GM10847 (cell line): ENCODE data around the gene USF1.

ENCODE experiments used
- POLR2A ChIP-seq: IDR thresholded peaks from 2 replicates; pipeline ENCODE4 v1.6.1; 2011; ENCODE audit not compliant: insufficient read length; ENCODE audit errors: extremely low read depth

USF1 gene

GRCh38 chr1:161045736-161046604, at the start of gene USF1:
USF1 (minus strand) TSS chr1:161045977; CDS start chr1:161043275, 2,702 bp downstream.
- TF ChIP-seq POLR2A, result peak; percentile 57

GRCh38 chr1:161095230-161095629, 49.5 kb upstream of the USF1 start:
- TF ChIP-seq POLR2A, result no peak

- no peak for TF ChIP-seq POLR2A
Measured at GRCh38 chr1:161094481-161094880, 48.7 kb upstream of the USF1 start.

- TF ChIP-seq POLR2A, result no peak
Measured at GRCh38 chr1:161092621-161093028, 46.8 kb upstream of the USF1 start.

GRCh38 chr1:161091796-161092507, 46.2 kb upstream of the USF1 start:
- no peak for TF ChIP-seq POLR2A

GRCh38 chr1:161091093-161091492, 45.3 kb upstream of the USF1 start:
- no peak for TF ChIP-seq POLR2A

GRCh38 chr1:161090617-161091016, 44.8 kb upstream of the USF1 start:
- no peak for TF ChIP-seq POLR2A

GRCh38 chr1:161089938-161090337, 44.2 kb upstream of the USF1 start:
- TF ChIP-seq POLR2A, result no peak

- TF ChIP-seq POLR2A, result no peak
Measured at GRCh38 chr1:161089251-161089924, 43.6 kb upstream of the USF1 start, which contains the start of gene NECTIN4. NECTIN4 (minus strand) TSS chr1:161089558; CDS start chr1:161089296, 262 bp downstream.

GRCh38 chr1:161088587-161089110, 42.9 kb upstream of the USF1 start:
- no peak for TF ChIP-seq POLR2A

- no peak for TF ChIP-seq POLR2A
Measured at GRCh38 chr1:161086457-161086856, 40.7 kb upstream of the USF1 start.

- no peak for TF ChIP-seq POLR2A
Measured at GRCh38 chr1:161085165-161085564, 39.4 kb upstream of the USF1 start.

- TF ChIP-seq POLR2A, result no peak
Measured at GRCh38 chr1:161084597-161084988, 38.8 kb upstream of the USF1 start.

GRCh38 chr1:161083748-161084596, 38.2 kb upstream of the USF1 start:
- no peak for TF ChIP-seq POLR2A
